ENCODE results near the gene ZNF354C.

Gene ZNF354C

GRCh38 chr5:179120421-179120861 is 60.3 kb downstream of the ZNF354C start:
- Mint-ChIP-seq H3K4me3 (no peak overlapping the region), H3K27ac (no peak overlapping the region), H3K9me3 (peaks cover 16% of the 10 kb centered on the region), H3K36me3 (peaks cover 3% of the 10 kb centered on the region), H3K4me1 (no peaks in the 10 kb centered on the region), H3K27me3 (no peaks in the 10 kb centered on the region)
- CTCF ChIA-PET: no interaction called here
- DNase-seq: no peak

- CTCF ChIA-PET: no interaction called here
- Mint-ChIP-seq H3K27ac (no peak overlapping the region), H3K36me3 (peaks cover 3% of the 10 kb centered on the region), H3K27me3 (no peaks in the 10 kb centered on the region), H3K4me3 (no peak overlapping the region), H3K9me3 (peaks cover 14% of the 10 kb centered on the region), H3K4me1 (no peaks in the 10 kb centered on the region)
- DNase-seq: no peak
Observed at GRCh38 chr5:179120951-179121666, 60.9 kb downstream of the ZNF354C start.

GRCh38 chr5:179121667-179122111 is 61.5 kb downstream of the ZNF354C start:
- Mint-ChIP-seq H3K9me3 (peaks cover 9% of the 10 kb centered on the region), H3K27ac (no peak overlapping the region), H3K4me1 (no peaks in the 10 kb centered on the region), H3K4me3 (no peak overlapping the region), H3K27me3 (no peaks in the 10 kb centered on the region), H3K36me3 (peaks cover 3% of the 10 kb centered on the region)
- CTCF ChIA-PET: no interaction called here
- DNase-seq: no peak

- no peaks in the 10 kb centered on the region for H3K4me1 Mint-ChIP-seq
- no peak for DNase-seq
- H3K9me3 Mint-ChIP-seq: peaks cover 8% of the 10 kb centered on the region
- no peaks in the 10 kb centered on the region for H3K27me3 Mint-ChIP-seq
- H3K4me3 Mint-ChIP-seq: no peak overlapping the region
- CTCF ChIA-PET: no interaction called here
- peaks cover 3% of the 10 kb centered on the region for H3K36me3 Mint-ChIP-seq
- H3K27ac Mint-ChIP-seq: no peak overlapping the region
Observed at GRCh38 chr5:179122411-179123108, 62.4 kb downstream of the ZNF354C start.

- Mint-ChIP-seq H3K36me3 (peaks cover 3% of the 10 kb centered on the region), H3K27me3 (no peaks in the 10 kb centered on the region), H3K9me3 (peaks cover 12% of the 10 kb centered on the region), H3K4me3 (no peak overlapping the region), H3K27ac (no peak overlapping the region), H3K4me1 (no peaks in the 10 kb centered on the region)
- no peak for DNase-seq
- CTCF ChIA-PET: no interaction called here
Observed at GRCh38 chr5:179123109-179123426, 62.9 kb downstream of the ZNF354C start.

- H3K27me3 Mint-ChIP-seq: no peaks in the 10 kb centered on the region
- H3K9me3 Mint-ChIP-seq: peaks cover 12% of the 10 kb centered on the region
- H3K4me1 Mint-ChIP-seq: no peaks in the 10 kb centered on the region
- no peak overlapping the region for H3K4me3 Mint-ChIP-seq
- CTCF ChIA-PET: no interaction called here
- no peak for DNase-seq
- H3K36me3 Mint-ChIP-seq: peaks cover 3% of the 10 kb centered on the region
- no peak overlapping the region for H3K27ac Mint-ChIP-seq
Observed at GRCh38 chr5:179123491-179124272, 63.5 kb downstream of the ZNF354C start.

GRCh38 chr5:179124273-179124852 is 64.2 kb downstream of the ZNF354C start:
- peaks cover 12% of the 10 kb centered on the region for H3K9me3 Mint-ChIP-seq
- DNase-seq: no peak
- peaks cover 3% of the 10 kb centered on the region for H3K36me3 Mint-ChIP-seq
- no peak overlapping the region for H3K27ac Mint-ChIP-seq
- no peaks in the 10 kb centered on the region for H3K4me1 Mint-ChIP-seq
- no peaks in the 10 kb centered on the region for H3K27me3 Mint-ChIP-seq
- CTCF ChIA-PET: no interaction called here
- H3K4me3 Mint-ChIP-seq: no peak overlapping the region

GRCh38 chr5:179124853-179125788 is 64.9 kb downstream of the ZNF354C start:
- H3K36me3 Mint-ChIP-seq: peaks cover 2% of the 10 kb centered on the region
- CTCF ChIA-PET: no interaction called here
- peaks cover 7% of the 10 kb centered on the region for H3K9me3 Mint-ChIP-seq
- H3K27ac Mint-ChIP-seq: no peak overlapping the region
- DNase-seq: no peak
- H3K4me3 Mint-ChIP-seq: no peak overlapping the region
- no peaks in the 10 kb centered on the region for H3K4me1 Mint-ChIP-seq
- H3K27me3 Mint-ChIP-seq: no peaks in the 10 kb centered on the region

GRCh38 chr5:179125789-179126505 is 65.8 kb downstream of the ZNF354C start:
- H3K27me3 Mint-ChIP-seq: no peaks in the 10 kb centered on the region
- peaks cover 5% of the 10 kb centered on the region for H3K9me3 Mint-ChIP-seq
- no peak overlapping the region for H3K27ac Mint-ChIP-seq
- H3K36me3 Mint-ChIP-seq: no peaks in the 10 kb centered on the region
- no peak overlapping the region for H3K4me3 Mint-ChIP-seq
- DNase-seq: no peak
- no peaks in the 10 kb centered on the region for H3K4me1 Mint-ChIP-seq
- CTCF ChIA-PET: no interaction called here

GRCh38 chr5:179126506-179126991 is 66.4 kb downstream of the ZNF354C start:
- Mint-ChIP-seq H3K36me3 (no peaks in the 10 kb centered on the region), H3K27ac (no peak overlapping the region), H3K4me1 (no peaks in the 10 kb centered on the region), H3K27me3 (no peaks in the 10 kb centered on the region), H3K9me3 (peaks cover 4% of the 10 kb centered on the region), H3K4me3 (no peak overlapping the region)
- CTCF ChIA-PET: no interaction called here
- DNase-seq: no peak

GRCh38 chr5:179127136-179128040 is 67.2 kb downstream of the ZNF354C start:
- H3K27me3 Mint-ChIP-seq: no peaks in the 10 kb centered on the region
- CTCF ChIA-PET: no interaction called here
- no peak overlapping the region for H3K4me3 Mint-ChIP-seq
- H3K36me3 Mint-ChIP-seq: no peaks in the 10 kb centered on the region
- no peak for DNase-seq
- peaks cover 4% of the 10 kb centered on the region for H3K9me3 Mint-ChIP-seq
- no peaks in the 10 kb centered on the region for H3K4me1 Mint-ChIP-seq
- no peak overlapping the region for H3K27ac Mint-ChIP-seq

GRCh38 chr5:179128041-179128365 is 67.8 kb downstream of the ZNF354C start:
- CTCF ChIA-PET: no interaction called here
- no peak overlapping the region for H3K4me3 Mint-ChIP-seq
- peaks cover 4% of the 10 kb centered on the region for H3K9me3 Mint-ChIP-seq
- no peaks in the 10 kb centered on the region for H3K27me3 Mint-ChIP-seq
- H3K27ac Mint-ChIP-seq: no peak overlapping the region
- DNase-seq: no peak
- no peaks in the 10 kb centered on the region for H3K36me3 Mint-ChIP-seq
- H3K4me1 Mint-ChIP-seq: no peaks in the 10 kb centered on the region
